ENCODE data around the gene SPATA31C1. TPM values are rescaled to one million over a fixed set of nuclear protein-coding genes. Genes with fewer than 3 reads are reported as not detected.
"Not testable (repeated sequence)": the region's sequence is repeated elsewhere in the genome, so short reads cannot be mapped to it uniquely, and the experiment has no call there.

The SPATA31C1 gene
- polyA plus RNA-seq, 3 donors: not detected

GRCh38 chr9:87937352-87937751, 19.6 kb downstream of the SPATA31C1 start:
- H3K27ac Mint-ChIP-seq; H3K36me3 ChIP-seq (replicated peaks in 1 of 2; ENCODE audit: control insufficient read depth in 1 of 2, insufficient read depth in 2 of 2, low read length in 2 of 2); DNase-seq; H3K4me2 ChIP-seq (replicated peaks; ENCODE audit: extremely low read depth, low read length, poor library complexity, severe bottlenecking); H3K27me3 ChIP-seq (ENCODE audit: control insufficient read depth in 2 of 2, insufficient read depth in 2 of 2, low read length in 2 of 2); H2AFZ ChIP-seq (ENCODE audit: insufficient read depth, low read depth, low read length, poor library complexity, severe bottlenecking); H3K9ac ChIP-seq (ENCODE audit: insufficient read depth, low read length, poor library complexity, severe bottlenecking); H3K36me3 Mint-ChIP-seq; H3K9me3 Mint-ChIP-seq; H3K4me3 ChIP-seq (replicated peaks in 1 of 3; ENCODE audit: low read depth in 2 of 3, low read length in 3 of 3); H3K27me3 Mint-ChIP-seq (ENCODE audit: low read depth in 3 of 3); H4K20me1 ChIP-seq (ENCODE audit: insufficient read depth, low read length); H3K79me2 ChIP-seq (ENCODE audit: insufficient read depth, low read length); H3K9me3 ChIP-seq (replicated peaks in 1 of 2; ENCODE audit: control insufficient read depth in 1 of 2, insufficient read depth in 1 of 2, low read length in 2 of 2); H3K4me1 ChIP-seq (ENCODE audit: control insufficient read depth in 1 of 2, insufficient read depth in 2 of 2, low read length in 2 of 2); H3K4me1 Mint-ChIP-seq; intact Hi-C loops (cut with micrococcal nuclease); H3K27ac ChIP-seq (ENCODE audit: low read depth in 1 of 2, low read length in 2 of 2); H3K4me3 Mint-ChIP-seq: not testable (repeated sequence)
- 83% methylated on average over 1 of the region's 12 CpGs for WGBS (ENCODE audit: insufficient coverage)

- H3K4me1 ChIP-seq (ENCODE audit: control insufficient read depth in 1 of 2, insufficient read depth in 2 of 2, low read length in 2 of 2); H3K9ac ChIP-seq (ENCODE audit: insufficient read depth, low read length, poor library complexity, severe bottlenecking); H3K79me2 ChIP-seq (ENCODE audit: insufficient read depth, low read length); H3K4me2 ChIP-seq (replicated peaks; ENCODE audit: extremely low read depth, low read length, poor library complexity, severe bottlenecking); H3K4me3 ChIP-seq (replicated peaks in 1 of 3; ENCODE audit: low read depth in 2 of 3, low read length in 3 of 3); H3K9me3 Mint-ChIP-seq; DNase-seq; H3K27me3 Mint-ChIP-seq (ENCODE audit: low read depth in 3 of 3); H4K20me1 ChIP-seq (ENCODE audit: insufficient read depth, low read length); H3K9me3 ChIP-seq (replicated peaks in 1 of 2; ENCODE audit: control insufficient read depth in 1 of 2, insufficient read depth in 1 of 2, low read length in 2 of 2); H3K36me3 Mint-ChIP-seq; H3K27ac Mint-ChIP-seq; H3K4me1 Mint-ChIP-seq; H3K4me3 Mint-ChIP-seq; H3K27me3 ChIP-seq (ENCODE audit: control insufficient read depth in 2 of 2, insufficient read depth in 2 of 2, low read length in 2 of 2); H3K27ac ChIP-seq (ENCODE audit: low read depth in 1 of 2, low read length in 2 of 2); H2AFZ ChIP-seq (ENCODE audit: insufficient read depth, low read depth, low read length, poor library complexity, severe bottlenecking); intact Hi-C loops (cut with micrococcal nuclease); H3K36me3 ChIP-seq (replicated peaks in 1 of 2; ENCODE audit: control insufficient read depth in 1 of 2, insufficient read depth in 2 of 2, low read length in 2 of 2): not testable (repeated sequence)
- no CpG with 5 or more reads among the region's 9 CpGs for WGBS (ENCODE audit: insufficient coverage)
Measured at GRCh38 chr9:87937918-87938317, 20.2 kb downstream of the SPATA31C1 start.

- H3K4me3 Mint-ChIP-seq; H3K4me1 Mint-ChIP-seq; DNase-seq; H3K79me2 ChIP-seq (ENCODE audit: insufficient read depth, low read length); H3K4me2 ChIP-seq (replicated peaks; ENCODE audit: extremely low read depth, low read length, poor library complexity, severe bottlenecking); H3K27ac Mint-ChIP-seq; H3K36me3 Mint-ChIP-seq; H3K9ac ChIP-seq (ENCODE audit: insufficient read depth, low read length, poor library complexity, severe bottlenecking); H3K9me3 Mint-ChIP-seq; H3K4me1 ChIP-seq (ENCODE audit: control insufficient read depth in 1 of 2, insufficient read depth in 2 of 2, low read length in 2 of 2); H3K27me3 Mint-ChIP-seq (ENCODE audit: low read depth in 3 of 3); H2AFZ ChIP-seq (ENCODE audit: insufficient read depth, low read depth, low read length, poor library complexity, severe bottlenecking); H3K36me3 ChIP-seq (replicated peaks in 1 of 2; ENCODE audit: control insufficient read depth in 1 of 2, insufficient read depth in 2 of 2, low read length in 2 of 2); H3K4me3 ChIP-seq (replicated peaks in 1 of 3; ENCODE audit: low read depth in 2 of 3, low read length in 3 of 3); H3K27me3 ChIP-seq (ENCODE audit: control insufficient read depth in 2 of 2, insufficient read depth in 2 of 2, low read length in 2 of 2); H4K20me1 ChIP-seq (ENCODE audit: insufficient read depth, low read length); intact Hi-C loops (cut with micrococcal nuclease); H3K9me3 ChIP-seq (replicated peaks in 1 of 2; ENCODE audit: control insufficient read depth in 1 of 2, insufficient read depth in 1 of 2, low read length in 2 of 2); H3K27ac ChIP-seq (ENCODE audit: low read depth in 1 of 2, low read length in 2 of 2): not testable (repeated sequence)
- WGBS (ENCODE audit: insufficient coverage): no CpG with 5 or more reads among the region's 12 CpGs
Measured at GRCh38 chr9:87938336-87938735, 20.6 kb downstream of the SPATA31C1 start.

GRCh38 chr9:87939096-87939495, 21.3 kb downstream of the SPATA31C1 start:
- H3K4me1 Mint-ChIP-seq; H3K79me2 ChIP-seq (ENCODE audit: insufficient read depth, low read length); intact Hi-C loops (cut with micrococcal nuclease); H3K27ac Mint-ChIP-seq; H3K36me3 Mint-ChIP-seq; H3K4me2 ChIP-seq (replicated peaks; ENCODE audit: extremely low read depth, low read length, poor library complexity, severe bottlenecking); H3K4me3 Mint-ChIP-seq; DNase-seq; H3K9ac ChIP-seq (ENCODE audit: insufficient read depth, low read length, poor library complexity, severe bottlenecking); H3K4me3 ChIP-seq (replicated peaks in 1 of 3; ENCODE audit: low read depth in 2 of 3, low read length in 3 of 3); H4K20me1 ChIP-seq (ENCODE audit: insufficient read depth, low read length); H3K9me3 Mint-ChIP-seq; H3K27ac ChIP-seq (ENCODE audit: low read depth in 1 of 2, low read length in 2 of 2); H3K9me3 ChIP-seq (replicated peaks in 1 of 2; ENCODE audit: control insufficient read depth in 1 of 2, insufficient read depth in 1 of 2, low read length in 2 of 2); H3K36me3 ChIP-seq (replicated peaks in 1 of 2; ENCODE audit: control insufficient read depth in 1 of 2, insufficient read depth in 2 of 2, low read length in 2 of 2); H2AFZ ChIP-seq (ENCODE audit: insufficient read depth, low read depth, low read length, poor library complexity, severe bottlenecking); H3K4me1 ChIP-seq (ENCODE audit: control insufficient read depth in 1 of 2, insufficient read depth in 2 of 2, low read length in 2 of 2): not testable (repeated sequence)
- 81% methylated on average over 3 of the region's 8 CpGs for WGBS (ENCODE audit: insufficient coverage)
- peaks cover 0 to 14% of the 10 kb centered on the region in 2 donors for H3K27me3 ChIP-seq (ENCODE audit: control insufficient read depth in 2 of 2, insufficient read depth in 2 of 2, low read length in 2 of 2)
- peaks cover 6 to 15% (median 13%) of the 10 kb centered on the region in 3 donors for H3K27me3 Mint-ChIP-seq (ENCODE audit: low read depth in 3 of 3)
